Endothelial cell of umbilical vein (primary cell): ENCODE data around the gene KIAA1671. TPM values are rescaled to one million over a fixed set of nuclear protein-coding genes. Genes with fewer than 3 reads are reported as not detected.

Experiments
- BruUV-seq: library from RNA; stranded (reverse); fragments of 400-500 nt; replicated peaks from 2 replicates; lab custom pipeline; 2021; lab: Mats Ljungman, UMichigan
- CTCF ChIA-PET: fragments of 300-600, 350-600 bp; sonication (Branson Sonifier 250); formaldehyde crosslinking; loops from one replicate; lab custom pipeline; 2021; ENCODE audit warnings: antibody characterized with exemption, inconsistent platforms; lab: Charles Lee
- POLR2A ChIA-PET: fragments of 300-600, 350-600 bp; sonication (Branson Sonifier 250); formaldehyde crosslinking; loops from one replicate; lab custom pipeline; 2021; ENCODE audit warnings: antibody characterized with exemption, inconsistent platforms; lab: Charles Lee
- DNase-seq: peaks from one replicate; pipeline ENCODE4 v3.0.0-alpha.2; 2011; ENCODE audit warnings: low read depth, low spot score
- FAIRE-seq: peaks from 2 replicates; lab custom pipeline; 2011; peaks lifted over from hg19 to GRCh38; lab: Jason Lieb, UNC
- H2AFZ ChIP-seq: 2 replicates; pipeline ENCODE4 v1.6.0; 2012; ENCODE audit warnings: low read depth, low read length, control low read depth, inconsistent platforms
- H3K27ac ChIP-seq: 2 replicates; pipeline ENCODE4 v1.5.1; 2011; ENCODE audit warnings: low read depth, mild to moderate bottlenecking, control low read depth, low read length, moderate library complexity; ENCODE audit not compliant: insufficient read depth
- H3K27me3 ChIP-seq, 2 experiments: 2 replicates each; pipeline versions ENCODE4 v1.6.0 to v1.6.1; 2011; ENCODE audit warnings: low read length in 2 of 2, mixed read lengths in 1 of 2; ENCODE audit not compliant: control insufficient read depth in 2 of 2, insufficient read depth in 2 of 2
- H3K36me3 ChIP-seq, 2 experiments: 2 replicates in 1 of 2; 3 replicates in 1 of 2; pipeline ENCODE4 v1.5.1; 2011; ENCODE audit warnings: low read length in 2 of 2, mild to moderate bottlenecking in 1 of 2, moderate library complexity in 1 of 2; ENCODE audit not compliant: control insufficient read depth in 2 of 2, insufficient read depth in 2 of 2; ENCODE audit errors: extremely low read depth in 1 of 2
- H3K4me1 ChIP-seq: 3 replicates; pipeline ENCODE4 v1.5.1; 2011; ENCODE audit warnings: mild to moderate bottlenecking, low read length; ENCODE audit not compliant: control insufficient read depth, insufficient read depth; ENCODE audit errors: extremely low read depth
- H3K4me2 ChIP-seq: 2 replicates; pipeline ENCODE4 v1.6.1; 2011; ENCODE audit warnings: low read length, control low read depth, mixed read lengths; ENCODE audit not compliant: insufficient read depth
- H3K4me3 ChIP-seq, 3 experiments: fragments of 200-600 bp in 1 of 3; sonication (generic), shearing (Covaris generic) in 1 of 3; replicated peaks in 1 of 3; 2 replicates each; pipeline ENCODE4 v1.5.1; 2011 to 2016; ENCODE audit warnings: control low read depth in 3 of 3, low read length in 3 of 3, mild to moderate bottlenecking in 2 of 3, inconsistent platforms in 1 of 3, low read depth in 1 of 3, moderate library complexity in 1 of 3; ENCODE audit not compliant: insufficient read depth in 1 of 3
- H3K79me2 ChIP-seq: 2 replicates; pipeline ENCODE4 v1.6.0; 2012; ENCODE audit warnings: low read length, inconsistent platforms; ENCODE audit not compliant: control insufficient read depth, insufficient read depth
- H3K9ac ChIP-seq: replicated peaks from 2 replicates; pipeline ENCODE3; 2011; ENCODE audit warnings: low read length, control low read depth; ENCODE audit not compliant: insufficient read depth; ENCODE audit errors: extremely low read depth
- H3K9me1 ChIP-seq: replicated peaks from 3 replicates; pipeline ENCODE4 v1.6.0; 2011; ENCODE audit warnings: mild to moderate bottlenecking, low read length; ENCODE audit not compliant: control insufficient read depth, insufficient read depth; ENCODE audit errors: extremely low read depth
- H3K9me3 ChIP-seq: replicated peaks from 2 replicates; pipeline ENCODE4 v1.5.1; 2012; ENCODE audit warnings: low read length, inconsistent platforms; ENCODE audit not compliant: control insufficient read depth, insufficient read depth
- H4K20me1 ChIP-seq: replicated peaks from 2 replicates; pipeline ENCODE3; 2011; ENCODE audit warnings: mild to moderate bottlenecking, low read length; ENCODE audit not compliant: control insufficient read depth, insufficient read depth; ENCODE audit errors: extremely low read depth
- FOS ChIP-seq: IDR thresholded peaks from 2 replicates; pipeline ENCODE4 v1.6.1; 2011; ENCODE audit warnings: mild to moderate bottlenecking, low read length, moderate library complexity, borderline replicate concordance; ENCODE audit not compliant: insufficient read depth
- JUN ChIP-seq: IDR thresholded peaks from 2 replicates; pipeline ENCODE4 v1.6.1; 2011; ENCODE audit warnings: borderline replicate concordance, low read depth; ENCODE audit not compliant: insufficient read length, insufficient read depth
- MYC ChIP-seq: IDR thresholded peaks from one replicate; pipeline ENCODE4 v1.6.1; 2011; ENCODE audit warnings: mild to moderate bottlenecking, low read depth, low read length
- POLR2A ChIP-seq: IDR thresholded peaks from 2 replicates; pipeline ENCODE4 v1.6.1; 2012; ENCODE audit warnings: low read depth, mild to moderate bottlenecking, control low read depth, low read length
- POLR2AphosphoS5 ChIP-seq: IDR thresholded peaks from 2 replicates; pipeline ENCODE4 v1.6.1; 2012; ENCODE audit warnings: low read depth, mild to moderate bottlenecking, control low read depth, low read length, moderate library complexity; ENCODE audit not compliant: insufficient read depth
- dilution Hi-C: fragments of 300-500 bp; cut with MboI; formaldehyde crosslinking; loops from one replicate; pipeline ENCODE4 v1.15.0; 2019; ENCODE audit warnings: low sequenced_read_pairs; ENCODE audit not compliant: extremely low pct_ligation_motif_present
- intact Hi-C: fragments of 100-400 bp; cut with micrococcal nuclease; formaldehyde crosslinking; loops from one replicate; pipeline ENCODE4 v1.10.0; 2022
- polyA plus RNA-seq, 4 experiments: library from polyadenylated mRNA; depleted of rRNA in 3 of 4; stranded (reverse) in 3 of 4; unstranded in 1 of 4; fragments of >200 nt; gene quantifications; 2 replicates each; pipeline versions ENCODE4 v1.2.1 to v1.2.3, GENCODE V29; 2011 to 2012; ENCODE audit warnings: missing spikeins in 1 of 4
- total RNA-seq: library from RNA; stranded (reverse); gene quantifications from 2 replicates; pipeline ENCODE4 v1.2.3, GENCODE V29; 2021
- TF ChIP-seq, protein P1 (sequence below): IDR thresholded peaks from 2 replicates; pipeline ENCODE4 v1.6.1; 2011; ENCODE audit not compliant: insufficient read depth, insufficient read length
- TF ChIP-seq, protein P2 (sequence below), 2 donors: IDR thresholded peaks; 1 replicate in 1 of 2; 2 replicates in 1 of 2; pipeline ENCODE4 v1.5.1; 2011; ENCODE audit warnings: low read length in 2 of 2, mild to moderate bottlenecking in 2 of 2, moderate library complexity in 2 of 2, control low read depth in 1 of 2, inconsistent platforms in 1 of 2, low read depth in 1 of 2; ENCODE audit not compliant: insufficient read depth in 1 of 2; ENCODE audit errors: extremely low read depth in 1 of 2

KIAA1671 gene
- total and polyA plus RNA-seq, 2 donors (not counting 3 experiments of a cell fraction or from before 2014, with no cell fraction given), result 23.1 to 85.1 TPM

DNA sequence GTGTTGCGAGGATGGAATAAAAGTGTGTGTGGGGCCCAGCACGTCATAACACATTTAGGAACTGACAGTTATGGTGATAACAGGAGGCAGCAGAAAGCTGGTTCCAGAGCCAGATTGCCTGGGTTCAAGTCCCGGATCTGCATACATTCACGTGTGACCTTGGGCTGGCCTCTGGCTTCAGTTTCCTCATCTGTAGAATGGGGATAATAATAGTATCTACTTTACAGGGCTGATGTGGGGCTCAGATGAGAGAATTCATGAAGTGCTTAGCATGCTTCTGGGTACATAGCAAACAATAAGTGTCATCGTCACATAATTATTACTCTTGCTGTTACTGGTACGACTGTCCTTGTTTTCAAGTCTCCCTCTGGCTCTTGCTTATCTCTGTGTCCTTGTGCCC is 97.3 kb downstream of the KIAA1671 start:
- no peak overlapping the region for H3K27ac ChIP-seq
- H2AFZ ChIP-seq, result no peak overlapping the region
- no peak overlapping the region for H3K4me2 ChIP-seq
- no peak overlapping the region for H3K9ac ChIP-seq
- FAIRE-seq (no peak), DNase-seq (no peak)
- ChIA-PET POLR2A (no interaction called here), CTCF (interaction anchor here (1.0 to 11.6 kb wide), 6 partner anchors 11 to 104 kb away, joined by 3 to 378 read pairs (median 8); partner anchors contain the start of genes KIAA1671 and LHFPL7)
- H3K9me1 ChIP-seq, result no peaks in the 10 kb centered on the region
- no peaks in the 10 kb centered on the region for H4K20me1 ChIP-seq
- H3K27me3 ChIP-seq, result no peaks in the 10 kb centered on the region
- dilution Hi-C loops (no loop called here), intact Hi-C loops (loop anchor here (5.0 kb wide), 1 partner anchor 282 kb away; no protein-coding TSS in a partner anchor)
- H3K4me1 ChIP-seq, result peaks cover 4% of the 10 kb centered on the region
- H3K9me3 ChIP-seq, result no peaks in the 10 kb centered on the region
- no peak overlapping the region for H3K4me3 ChIP-seq
- H3K36me3 ChIP-seq, result peaks cover 0 to 13% of the 10 kb centered on the region in 2 experiments
- TF ChIP-seq, protein P1, sequence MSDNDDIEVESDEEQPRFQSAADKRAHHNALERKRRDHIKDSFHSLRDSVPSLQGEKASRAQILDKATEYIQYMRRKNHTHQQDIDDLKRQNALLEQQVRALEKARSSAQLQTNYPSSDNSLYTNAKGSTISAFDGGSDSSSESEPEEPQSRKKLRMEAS, result no peak
- TF ChIP-seq POLR2A (no peak), POLR2AphosphoS5 (no peak)
- TF ChIP-seq, protein P2, sequence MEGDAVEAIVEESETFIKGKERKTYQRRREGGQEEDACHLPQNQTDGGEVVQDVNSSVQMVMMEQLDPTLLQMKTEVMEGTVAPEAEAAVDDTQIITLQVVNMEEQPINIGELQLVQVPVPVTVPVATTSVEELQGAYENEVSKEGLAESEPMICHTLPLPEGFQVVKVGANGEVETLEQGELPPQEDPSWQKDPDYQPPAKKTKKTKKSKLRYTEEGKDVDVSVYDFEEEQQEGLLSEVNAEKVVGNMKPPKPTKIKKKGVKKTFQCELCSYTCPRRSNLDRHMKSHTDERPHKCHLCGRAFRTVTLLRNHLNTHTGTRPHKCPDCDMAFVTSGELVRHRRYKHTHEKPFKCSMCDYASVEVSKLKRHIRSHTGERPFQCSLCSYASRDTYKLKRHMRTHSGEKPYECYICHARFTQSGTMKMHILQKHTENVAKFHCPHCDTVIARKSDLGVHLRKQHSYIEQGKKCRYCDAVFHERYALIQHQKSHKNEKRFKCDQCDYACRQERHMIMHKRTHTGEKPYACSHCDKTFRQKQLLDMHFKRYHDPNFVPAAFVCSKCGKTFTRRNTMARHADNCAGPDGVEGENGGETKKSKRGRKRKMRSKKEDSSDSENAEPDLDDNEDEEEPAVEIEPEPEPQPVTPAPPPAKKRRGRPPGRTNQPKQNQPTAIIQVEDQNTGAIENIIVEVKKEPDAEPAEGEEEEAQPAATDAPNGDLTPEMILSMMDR (IDR thresholded peaks at IDR 0.05; ENCODE audit: extremely low read depth in 1 of 2, insufficient read depth in 1 of 2, low read depth in 1 of 2, low read length in 2 of 2), result no peak
- BruUV-seq, result no TSS peak
- no peaks in the 10 kb centered on the region for H3K79me2 ChIP-seq

- TF ChIP-seq, protein P1, result no peak
- no peak for TF ChIP-seq MYC
- TF ChIP-seq JUN, result no peak
- TF ChIP-seq POLR2AphosphoS5, result no peak
- TF ChIP-seq FOS, result no peak
- TF ChIP-seq POLR2A, result no peak
- dilution Hi-C loops (no loop called here), intact Hi-C loops (no loop called here)
- Histone ChIP-seq H3K36me3 (peaks cover 0 to 13% of the 10 kb centered on the region in 2 experiments), H3K79me2 (no peaks in the 10 kb centered on the region), H3K27me3 (no peaks in the 10 kb centered on the region), H2AFZ (no peak overlapping the region), H3K9me1 (no peaks in the 10 kb centered on the region), H3K4me1 (peaks cover 7% of the 10 kb centered on the region), H3K9me3 (no peaks in the 10 kb centered on the region), H3K4me3 (no peak overlapping the region), H3K9ac (no peak overlapping the region), H4K20me1 (no peaks in the 10 kb centered on the region), H3K27ac (no peak overlapping the region), H3K4me2 (no peak overlapping the region)
- no TSS peak for BruUV-seq
- DNase-seq (no peak), FAIRE-seq (no peak)
- ChIA-PET POLR2A (no interaction called here), CTCF (interaction anchor here (0.9 to 11.6 kb wide), 6 partner anchors 12 to 105 kb away, joined by 3 to 378 read pairs (median 4); partner anchors contain the start of genes KIAA1671 and LHFPL7)
Measured at GRCh38 chr22:25050566-25050965, 98.0 kb downstream of the KIAA1671 start.
